Measurements from ENCODE around the gene ZBTB7C.

GRCh38 chr18:48153613-48154481, 255.3 kb downstream of the ZBTB7C start:
- TF ChIP-seq ATF3 (IDR thresholded peaks at IDR 0.05) (no peak), ATF3 (CRISPR knock-in tag; conservative IDR thresholded peaks at IDR 0.05) (no peak), ATF1 (CRISPR knock-in tag; IDR thresholded peaks at IDR 0.05) (no peak), ATF1 (tag; IDR thresholded peaks at IDR 0.05) (no peak), ZKSCAN1 (IDR thresholded peaks at IDR 0.05; ENCODE audit: low read depth, low read length) (no peak), ZBED1 (IDR thresholded peaks at IDR 0.05) (no peak), MAX (CRISPR knock-in tag; IDR thresholded peaks at IDR 0.05) (no peak), ZNF3 (CRISPR knock-in tag; IDR thresholded peaks at IDR 0.05) (no peak)

Data from K562 (cell line).